PC-9 (cell line): ENCODE measurements around the gene ZNF467.

ENCODE experiments used
- CTCF ChIP-seq: fragments of 200-600 bp; sonication (generic); conservative IDR thresholded peaks from 2 replicates; pipeline ENCODE4 v1.6.1; 2017; ENCODE audit warnings: mixed run types, antibody characterized with exemption, mild to moderate bottlenecking, moderate library complexity
- EZH2 ChIP-seq: fragments of 200-600 bp; sonication (generic); IDR thresholded peaks from 2 replicates; pipeline ENCODE4 v1.8.0; 2017; ENCODE audit warnings: antibody characterized with exemption, low read depth

GRCh38 chr7:149794661-149795060 is 21.3 kb upstream of the ZNF467 start:
- TF ChIP-seq CTCF (no peak), EZH2 (no peak)
